Epithelial cell of esophagus (primary cell): ENCODE measurements around the gene SIGLEC11.
"Not testable (repeated sequence)": the region's sequence is repeated elsewhere in the genome, so short reads cannot be mapped to it uniquely, and the experiment has no call there.

Source experiments
- DNase-seq: peaks from one replicate; pipeline ENCODE4 v3.0.0; 2010; ENCODE audit warnings: low read depth
- H3K4me3 ChIP-seq: 2 replicates; pipeline ENCODE4 v1.5.1; 2011; ENCODE audit warnings: mild to moderate bottlenecking, low read length, control low read depth
- CTCF ChIP-seq: IDR thresholded peaks from 2 replicates; pipeline ENCODE4 v1.5.1; 2011; ENCODE audit warnings: low read depth, mild to moderate bottlenecking, low read length, control low read depth, inconsistent platforms; ENCODE audit not compliant: insufficient read depth; ENCODE audit errors: missing control alignments

The SIGLEC11 gene

GRCh38 chr19:49973987-49974386, 13.0 kb upstream of the SIGLEC11 start:
- no peak overlapping the region for H3K4me3 ChIP-seq
- DNase-seq: no peak
- TF ChIP-seq CTCF: no peak

DNA sequence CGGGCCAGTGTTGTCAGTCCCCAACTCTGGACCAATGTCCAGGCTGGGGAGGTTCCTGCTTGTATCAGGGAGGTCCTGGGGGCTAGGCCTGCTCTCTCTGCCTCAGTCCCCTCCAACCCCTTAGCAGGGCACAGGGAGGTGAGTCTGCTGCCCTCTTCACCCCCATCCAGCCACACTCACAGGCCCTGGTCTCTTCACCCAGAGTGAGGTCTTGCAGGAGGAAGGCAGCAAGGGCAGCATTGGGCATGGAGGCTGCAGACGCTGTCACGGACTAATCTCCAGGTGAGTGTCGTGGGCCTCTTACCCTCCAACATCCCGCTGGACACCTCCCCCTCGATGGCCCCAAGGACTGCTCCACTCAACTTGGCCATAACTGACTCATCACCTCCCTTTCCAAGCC, 11.9 kb upstream of the SIGLEC11 start:
- DNase-seq: no peak
- TF ChIP-seq CTCF: no peak
- no peak overlapping the region for H3K4me3 ChIP-seq

DNA sequence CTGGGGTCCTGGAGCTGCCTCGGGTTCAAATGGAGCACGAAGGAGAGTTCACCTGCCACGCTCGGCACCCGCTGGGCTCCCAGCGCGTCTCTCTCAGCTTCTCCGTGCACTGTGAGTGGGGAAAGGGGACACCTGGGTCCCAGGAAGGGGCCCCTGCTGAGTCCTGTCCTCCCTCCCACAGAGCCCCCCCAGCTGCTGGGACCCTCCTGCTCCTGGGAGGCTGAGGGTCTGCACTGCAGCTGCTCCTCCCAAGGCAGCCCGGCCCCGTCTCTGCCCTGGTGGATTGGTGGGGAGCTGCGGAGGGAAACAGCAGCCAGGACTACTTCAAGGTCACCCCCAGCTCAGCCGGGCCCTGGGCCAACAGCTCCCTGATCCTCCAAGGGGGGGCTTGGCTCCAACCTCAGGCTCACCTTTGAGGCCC, 11.0 kb upstream of the SIGLEC11 start:
- H3K4me3 ChIP-seq: no peak overlapping the region
- TF ChIP-seq CTCF: no peak
- no peak for DNase-seq

- DNase-seq, H3K4me3 ChIP-seq: not testable (repeated sequence)
These were observed 8.4 kb upstream of the SIGLEC11 start for GRCh38 chr19:49969355-49969754.

DNA sequence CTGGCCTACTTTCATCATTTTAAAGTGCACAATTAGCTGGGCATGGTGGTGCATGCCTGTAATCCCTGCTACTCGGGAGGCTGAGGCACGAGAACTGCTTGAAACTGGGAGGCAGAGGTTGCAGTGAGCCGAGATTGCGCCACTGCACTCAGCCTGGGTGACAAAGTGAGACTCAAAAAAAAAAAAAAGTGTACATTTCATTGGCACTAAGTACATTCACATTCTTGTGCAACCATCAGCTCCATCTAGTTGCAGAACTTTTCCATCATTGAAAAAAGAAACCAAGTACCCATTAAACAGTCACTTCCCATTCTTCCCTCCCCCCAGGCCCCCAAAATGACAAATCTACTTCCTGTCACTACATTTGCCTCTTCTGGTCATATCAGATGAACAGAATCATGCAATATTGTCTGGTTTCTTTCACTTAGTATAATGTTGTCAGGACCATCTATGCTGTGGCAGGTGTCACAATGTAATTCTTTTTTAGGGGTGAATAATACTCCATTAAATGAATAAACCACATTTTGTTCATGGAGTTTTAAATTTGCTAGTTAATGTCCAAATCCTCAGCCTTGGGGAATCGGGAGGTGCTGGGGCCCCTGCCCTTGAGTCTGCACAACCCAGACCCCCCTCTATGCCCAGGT, 7.4 kb upstream of the SIGLEC11 start:
- no peak for DNase-seq
- no peak overlapping the region for H3K4me3 ChIP-seq
- no peak for TF ChIP-seq CTCF

DNA sequence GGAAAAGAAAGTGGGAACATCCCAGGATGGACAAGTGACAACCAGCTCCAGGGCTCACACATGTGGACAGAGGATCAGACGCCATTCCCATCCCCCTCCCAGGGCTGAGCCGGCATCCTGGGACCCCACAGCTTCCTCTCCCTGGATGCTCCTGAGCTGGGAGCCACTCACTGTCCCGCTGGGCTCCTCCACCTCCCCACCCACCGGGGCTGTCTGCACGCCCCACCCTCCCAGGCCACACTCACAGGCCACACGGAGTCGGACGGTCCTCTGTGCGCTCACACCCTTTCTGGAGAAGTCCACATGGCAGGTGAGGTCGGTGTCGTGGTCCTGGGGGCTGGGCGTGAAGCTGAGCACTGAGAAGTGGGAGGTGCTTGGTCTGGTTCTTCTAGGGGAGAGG, 1.1 kb downstream of the SIGLEC11 start:
- not testable (repeated sequence) for DNase-seq, H3K4me3 ChIP-seq

DNA sequence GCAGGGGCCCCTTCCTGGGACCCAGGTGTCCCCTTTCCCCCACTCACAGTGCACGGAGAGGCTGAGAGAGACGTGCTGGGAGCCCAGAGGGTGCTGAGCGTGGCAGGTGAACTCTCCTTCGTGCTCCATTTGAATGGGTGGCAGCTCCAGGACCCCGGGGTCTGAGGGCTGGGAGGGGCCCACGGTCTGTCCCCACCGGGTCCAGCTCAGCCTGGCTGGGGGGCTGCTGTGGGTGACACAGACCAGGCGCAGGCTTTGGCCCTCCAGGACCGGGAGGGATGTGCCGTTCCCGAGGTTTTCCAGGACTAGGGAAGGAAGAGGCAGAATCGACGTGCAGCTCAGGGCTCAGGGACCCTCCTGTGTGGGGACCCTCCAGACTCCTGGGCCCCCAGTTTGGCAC, 2.4 kb downstream of the SIGLEC11 start:
- DNase-seq, H3K4me3 ChIP-seq: not testable (repeated sequence)

DNA sequence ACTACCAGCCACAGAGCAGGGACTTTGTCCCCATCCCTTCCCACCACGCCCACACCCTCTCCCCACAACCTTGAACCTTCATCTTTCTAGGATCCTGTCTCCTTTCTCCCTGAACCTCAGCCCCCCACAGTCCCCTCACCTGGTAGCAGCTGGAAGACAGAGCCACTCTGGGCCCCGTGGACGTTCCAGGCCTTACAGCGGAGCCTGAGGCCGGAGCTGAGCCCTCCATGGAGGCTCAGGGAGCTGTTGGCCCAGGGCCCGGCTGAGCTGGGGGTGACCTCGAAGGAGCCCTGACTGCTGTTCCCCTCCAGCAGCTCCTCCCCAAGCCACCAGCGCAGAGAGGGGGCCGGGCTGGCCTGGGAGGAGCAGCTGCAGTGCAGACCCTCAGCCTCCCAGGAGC, 2.8 kb downstream of the SIGLEC11 start:
- DNase-seq, H3K4me3 ChIP-seq: not testable (repeated sequence)

GRCh38 chr19:49957262-49957915, 3.6 kb downstream of the SIGLEC11 start:
- no peak overlapping the region for H3K4me3 ChIP-seq
- TF ChIP-seq CTCF: no peak
- DNase-seq: no peak
